KOPT-K1 (cell line): ENCODE measurements around the gene ARHGEF2.
"Not testable (repeated sequence)": the region's sequence is repeated elsewhere in the genome, so short reads cannot be mapped to it uniquely, and the experiment has no call there.

ENCODE experiments used
- H3K27ac ChIP-seq: fragments of 200-600 bp; sonication (generic); 2 replicates; pipeline ENCODE4 v1.5.1; 2016; ENCODE audit warnings: antibody characterized with exemption, mild to moderate bottlenecking, low read depth, low read length; ENCODE audit not compliant: poor library complexity, severe bottlenecking
- H3K36me3 ChIP-seq: fragments of 200-600 bp; sonication (generic); 2 replicates; pipeline ENCODE4 v1.5.1; 2017; ENCODE audit warnings: antibody characterized with exemption, mild to moderate bottlenecking, low read length, moderate library complexity; ENCODE audit not compliant: insufficient read depth
- H3K9me3 ChIP-seq: fragments of 200-600 bp; sonication (generic); 2 replicates; pipeline ENCODE4 v1.5.1; 2017; ENCODE audit warnings: antibody characterized with exemption, low read length, mild to moderate bottlenecking; ENCODE audit not compliant: insufficient read depth, poor library complexity, severe bottlenecking

The ARHGEF2 gene

DNA sequence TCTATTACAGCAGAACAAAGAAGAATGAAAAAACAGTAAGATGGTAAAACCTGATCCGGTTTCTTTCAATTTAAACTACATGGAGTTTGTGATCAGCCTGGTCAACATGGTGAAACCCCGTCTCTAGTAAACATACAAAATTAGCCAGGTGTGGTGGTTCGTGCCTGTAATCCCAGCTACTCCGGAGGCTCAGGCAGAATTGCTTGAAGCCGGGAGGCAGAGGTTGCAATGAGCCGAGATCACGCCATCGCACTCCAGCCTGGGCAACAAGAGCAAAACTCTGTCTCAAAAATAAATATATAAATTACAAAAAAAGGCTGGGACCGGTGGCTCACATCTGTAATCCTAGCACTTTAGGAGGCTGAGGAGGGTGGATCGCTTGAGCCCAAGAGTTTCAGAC is 47.6 kb downstream of the ARHGEF2 start:
- H3K9me3 ChIP-seq, H3K27ac ChIP-seq: not testable (repeated sequence)
- H3K36me3 ChIP-seq = peaks cover 78% of the 10 kb centered on the region

DNA sequence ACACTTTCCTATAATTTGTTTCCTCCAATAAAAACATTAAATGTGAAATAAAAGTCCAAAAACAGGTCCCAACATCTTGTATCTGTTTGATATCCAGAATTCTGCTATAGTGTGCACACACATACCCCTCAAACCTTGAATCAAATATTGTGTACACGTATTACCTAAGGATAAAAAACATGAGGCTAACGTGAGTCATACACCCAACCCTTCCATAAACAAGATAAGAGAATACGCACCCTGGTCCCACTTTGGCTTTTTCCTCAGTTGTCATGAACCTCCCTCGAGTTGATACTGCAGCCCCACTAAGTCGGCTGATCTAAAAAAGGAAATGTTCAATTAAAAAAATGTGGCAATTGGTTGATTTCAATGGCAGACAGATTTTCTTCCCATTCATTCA is 49.3 kb downstream of the ARHGEF2 start:
- Histone ChIP-seq H3K9me3 (no peaks in the 10 kb centered on the region), H3K36me3 (peaks cover 95% of the 10 kb centered on the region), H3K27ac (no peak overlapping the region)

DNA sequence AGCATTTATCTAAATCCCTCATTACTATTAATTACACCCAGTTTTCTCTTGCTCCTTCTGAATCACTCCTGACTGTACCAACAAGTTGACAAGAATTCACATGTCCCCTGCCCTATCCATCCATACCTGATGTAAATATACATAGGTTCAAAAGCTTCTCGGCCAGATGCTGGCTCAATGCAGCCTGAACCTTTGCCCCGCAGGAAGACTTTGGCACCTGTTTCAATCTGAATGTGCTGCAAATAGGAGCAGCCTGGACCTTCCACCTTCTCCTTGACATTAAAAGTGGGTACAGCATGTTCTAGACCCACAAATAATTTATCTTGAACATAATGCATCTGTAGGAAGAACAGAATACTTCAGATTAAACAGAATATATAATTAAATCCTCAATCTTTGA is 52.8 kb downstream of the ARHGEF2 start:
- Histone ChIP-seq H3K9me3 (no peaks in the 10 kb centered on the region), H3K36me3 (peaks cover 99% of the 10 kb centered on the region), H3K27ac (no peak overlapping the region)

DNA sequence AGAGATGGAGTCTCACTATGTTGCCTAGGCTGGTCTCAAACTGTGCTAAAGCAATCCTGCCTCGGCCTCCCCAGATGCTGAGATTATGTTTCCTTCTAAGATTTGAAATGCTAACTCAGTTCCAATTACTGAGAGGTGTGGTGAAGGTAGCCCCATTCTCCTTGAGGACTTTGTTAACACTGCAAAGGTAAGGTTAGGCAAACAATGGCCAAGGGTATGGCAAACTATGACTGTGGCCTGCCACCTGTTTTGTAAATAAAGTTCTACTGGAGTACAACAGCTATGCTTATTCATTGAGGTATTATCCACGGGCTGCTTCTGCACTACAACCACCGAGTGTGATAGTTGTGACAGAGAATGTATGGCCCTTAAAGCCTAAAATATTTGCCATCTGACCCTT is 57.6 kb downstream of the ARHGEF2 start:
- Histone ChIP-seq H3K36me3 (peaks cover 100% of the 10 kb centered on the region), H3K27ac (no peak overlapping the region), H3K9me3 (no peaks in the 10 kb centered on the region)

DNA sequence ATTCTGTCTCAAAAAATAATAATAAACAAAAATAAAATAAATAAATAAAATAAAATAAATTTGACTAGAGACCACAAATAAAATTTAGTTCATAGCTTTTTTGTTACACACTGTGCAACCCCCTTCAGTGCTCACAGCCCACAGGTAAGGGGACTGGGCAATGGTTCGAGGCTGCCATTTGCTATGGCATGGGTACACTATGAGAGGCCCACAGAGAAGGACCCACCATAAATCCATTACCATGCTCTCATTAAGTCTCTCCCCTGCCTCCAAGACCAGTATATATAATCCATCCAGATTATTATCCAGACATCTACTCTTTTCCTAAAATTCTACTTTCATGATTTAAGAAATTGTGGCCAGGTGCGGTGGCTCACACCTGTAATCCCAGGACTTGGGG is 58.5 kb downstream of the ARHGEF2 start:
- no peaks in the 10 kb centered on the region for H3K9me3 ChIP-seq
- peaks cover 100% of the 10 kb centered on the region for H3K36me3 ChIP-seq
- H3K27ac ChIP-seq = no peak overlapping the region

DNA sequence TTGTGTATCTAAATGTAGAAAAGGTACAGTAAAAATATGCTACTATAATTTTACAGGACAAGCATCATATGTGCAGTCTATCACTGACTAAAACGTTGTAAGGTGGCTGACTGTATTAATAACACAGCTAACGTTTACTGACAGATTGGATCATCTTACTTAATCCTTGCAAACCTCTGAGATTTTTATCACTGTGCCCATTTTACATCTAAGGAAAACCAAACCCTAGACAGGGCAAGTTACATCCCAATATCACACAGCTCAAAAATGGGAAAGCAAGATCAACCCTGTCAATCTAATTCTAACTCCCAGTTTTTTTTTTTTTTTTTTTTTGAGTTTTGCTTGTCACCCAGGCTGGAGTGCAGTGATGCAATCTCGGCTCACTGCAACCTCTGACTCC is 59.7 kb downstream of the ARHGEF2 start:
- peaks cover 100% of the 10 kb centered on the region for H3K36me3 ChIP-seq
- no peak overlapping the region for H3K27ac ChIP-seq
- no peaks in the 10 kb centered on the region for H3K9me3 ChIP-seq

DNA sequence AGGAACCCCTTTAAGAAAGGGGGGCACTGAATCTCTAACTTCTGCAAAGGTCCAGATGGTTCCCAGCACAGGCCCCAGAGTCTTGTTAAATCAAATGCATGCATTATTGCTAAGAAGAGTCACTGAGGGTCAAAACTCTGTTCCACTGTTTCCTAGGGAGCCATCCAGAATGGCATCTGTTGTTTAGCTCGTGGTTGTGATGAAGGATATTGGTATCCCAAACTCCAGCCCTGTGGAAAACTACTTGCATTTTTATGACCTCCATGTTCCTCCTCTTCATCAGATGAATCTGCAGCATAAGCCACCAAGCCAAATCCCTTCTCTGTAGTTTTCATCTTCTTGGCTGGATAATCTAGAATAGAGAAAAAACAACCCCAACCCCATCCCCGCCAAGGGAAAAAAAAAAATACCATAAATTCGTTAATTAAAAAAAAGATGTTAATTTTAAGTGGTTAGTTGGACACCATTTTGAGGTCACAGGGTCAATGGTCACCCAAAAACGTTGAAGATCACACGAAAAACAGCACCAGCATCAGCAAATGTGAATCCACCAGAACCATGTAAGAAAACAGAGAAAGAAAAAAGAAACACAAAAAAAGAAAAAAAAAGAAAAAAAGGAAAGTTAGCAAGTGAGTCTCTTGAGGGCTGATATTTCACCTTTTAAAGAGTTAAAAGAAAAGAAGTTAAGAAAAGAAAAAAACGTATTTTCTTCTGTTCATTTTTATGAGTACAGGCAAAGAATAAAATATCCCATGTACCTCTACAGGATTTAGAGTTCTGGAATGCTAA is 64.2 kb downstream of the ARHGEF2 start:
- Histone ChIP-seq H3K36me3 (peaks cover 81% of the 10 kb centered on the region), H3K27ac (no peak overlapping the region), H3K9me3 (no peaks in the 10 kb centered on the region)

DNA sequence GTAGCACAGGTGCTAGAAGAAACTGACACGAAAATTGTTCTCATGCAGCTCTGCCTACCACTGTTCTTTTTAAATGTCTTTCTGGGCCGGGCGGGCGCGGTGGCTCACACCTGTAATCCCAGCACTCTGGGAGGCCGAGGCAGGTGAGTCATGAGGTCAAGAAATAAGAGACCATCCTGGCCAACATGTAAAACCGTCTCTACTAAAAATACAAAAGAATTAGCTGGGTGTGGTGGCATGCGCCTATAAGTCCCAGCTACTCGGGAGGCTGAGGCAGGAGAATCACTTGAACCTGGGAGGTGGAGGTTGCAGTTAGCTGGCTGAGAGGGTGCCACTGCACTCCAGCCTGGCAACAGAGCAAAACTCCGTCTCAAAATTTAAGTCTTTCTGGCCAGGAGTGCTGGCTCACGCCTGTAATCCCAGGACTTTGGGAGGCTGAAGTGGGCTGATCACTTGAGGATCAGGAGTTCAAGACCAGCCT is 66.3 kb downstream of the ARHGEF2 start:
- Histone ChIP-seq H3K36me3 (peaks cover 81% of the 10 kb centered on the region), H3K27ac (no peak overlapping the region)

DNA sequence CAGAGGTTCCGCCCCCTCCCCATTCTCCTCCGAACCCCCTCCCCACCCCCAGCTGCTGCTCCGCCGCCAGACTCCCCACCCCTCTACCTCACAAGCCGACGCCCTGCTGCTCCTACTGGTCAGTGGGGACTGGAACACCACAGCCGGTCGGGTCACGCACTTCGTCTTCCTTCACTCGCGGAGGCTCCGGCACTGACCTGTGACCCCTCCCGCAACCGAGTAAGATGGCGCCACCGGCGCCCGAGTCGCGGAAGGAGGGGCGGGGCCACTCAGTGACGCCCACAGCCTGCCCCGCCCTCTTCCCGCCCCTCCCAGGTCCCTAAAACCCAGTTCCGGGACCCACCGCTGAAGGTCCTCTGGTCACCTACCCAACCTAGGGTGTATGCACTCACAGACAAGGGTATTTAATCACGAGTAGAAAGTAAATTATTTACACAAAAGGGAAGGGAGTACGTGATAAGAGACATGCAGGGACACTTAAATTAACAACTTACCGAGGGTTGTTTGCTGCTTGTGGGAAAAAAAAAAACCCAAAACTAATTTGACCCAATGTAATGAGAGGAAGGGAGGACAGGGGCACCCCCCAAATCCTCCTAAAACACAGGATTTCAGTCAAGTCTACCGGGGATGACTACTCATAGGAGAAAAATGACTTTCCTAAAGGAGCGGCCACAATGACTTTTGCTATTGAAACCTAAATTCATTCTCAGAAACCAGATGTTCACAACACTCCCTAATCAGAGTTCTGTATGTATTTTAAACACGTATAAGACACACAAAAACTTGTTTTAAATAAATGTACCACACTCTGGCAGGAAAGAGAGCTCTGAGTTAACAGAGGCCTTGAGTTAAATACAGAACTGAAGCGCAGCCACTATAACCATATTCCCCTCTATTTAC is 66.9 kb downstream of the ARHGEF2 start, which contains the start of gene RIT1:
TSS of gene RIT1 (minus strand) at position 194 of the 900 bp plus-strand sequence. CDS start 588 bp downstream, outside the sequence.
- Histone ChIP-seq H3K36me3 (peaks cover 81% of the 10 kb centered on the region), H3K27ac (peak within 1 kb of the TSS; percentile 55)

More for the DNA sequence above, 66.3 kb downstream of the ARHGEF2 start:
- no peaks in the 10 kb centered on the region for H3K9me3 ChIP-seq

DNA sequence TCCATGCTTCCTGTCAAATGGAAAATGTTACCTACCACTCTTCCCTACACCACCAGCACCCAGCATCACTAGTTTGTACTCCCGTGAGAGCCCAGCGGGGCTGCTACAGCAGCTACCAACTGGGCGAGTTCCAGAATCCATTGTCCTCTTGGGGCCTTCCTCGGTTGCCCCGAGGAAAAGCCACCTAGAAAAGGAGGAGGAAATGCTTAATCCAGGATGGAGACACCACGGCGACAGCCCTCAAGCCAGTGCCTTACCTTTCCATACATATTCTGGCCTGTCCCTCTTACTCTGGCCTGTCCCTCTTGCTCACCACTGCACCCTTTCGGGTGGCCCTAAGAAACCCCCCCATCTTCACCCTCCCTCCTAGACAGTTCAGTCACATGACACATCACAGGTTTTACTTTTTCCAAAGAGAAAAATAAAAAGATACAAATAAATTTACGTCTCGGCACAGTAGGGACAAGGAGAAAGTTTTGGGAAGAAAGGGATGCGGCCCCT is 67.7 kb downstream of the ARHGEF2 start:
- Histone ChIP-seq H3K9me3 (no peaks in the 10 kb centered on the region), H3K27ac (peak overlapping the region; percentile 55), H3K36me3 (peaks cover 81% of the 10 kb centered on the region)

More for the DNA sequence above, 66.9 kb downstream of the ARHGEF2 start, which contains the start of gene RIT1:
- no peaks in the 10 kb centered on the region for H3K9me3 ChIP-seq

DNA sequence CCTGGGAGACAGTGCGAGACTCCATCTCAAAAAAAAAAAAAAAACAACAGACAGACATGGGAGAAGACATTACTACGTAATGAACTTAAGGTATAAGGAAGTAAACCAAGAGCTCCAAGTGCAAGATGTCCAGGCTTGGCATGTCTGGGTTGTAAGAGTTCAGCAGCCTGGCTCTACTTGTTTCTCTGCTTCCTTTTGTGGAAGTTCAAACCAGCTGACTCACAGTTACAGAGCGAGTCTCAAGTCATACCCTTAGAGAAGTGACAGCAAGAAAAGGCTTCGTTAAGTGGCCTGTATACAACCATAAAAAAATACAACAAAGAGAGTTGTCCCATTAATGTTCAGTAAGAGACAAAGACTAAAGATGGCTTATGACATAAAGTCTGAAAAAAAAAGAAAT is 68.5 kb downstream of the ARHGEF2 start:
- Histone ChIP-seq H3K9me3 (no peaks in the 10 kb centered on the region), H3K36me3 (peaks cover 81% of the 10 kb centered on the region), H3K27ac (no peak overlapping the region)

DNA sequence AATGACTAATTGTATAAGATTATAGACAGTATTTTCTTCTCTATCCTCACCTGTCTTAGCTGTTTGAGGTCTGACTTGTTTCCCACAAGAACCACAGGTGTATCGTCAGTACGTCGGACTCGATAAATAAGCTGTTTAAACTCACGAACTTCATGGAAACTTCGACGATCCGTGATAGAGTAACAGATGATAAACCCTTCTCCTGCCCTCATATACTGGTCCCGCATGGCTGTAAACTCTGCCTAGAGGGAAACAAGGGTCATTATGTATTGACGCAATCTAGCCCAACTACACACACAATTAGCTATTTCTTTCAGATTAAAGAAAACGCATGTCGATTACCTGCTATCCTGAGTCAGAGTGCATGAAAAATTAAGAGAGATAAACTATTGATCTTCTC is 74.1 kb downstream of the ARHGEF2 start:
- Histone ChIP-seq H3K9me3 (no peaks in the 10 kb centered on the region), H3K36me3 (peaks cover 94% of the 10 kb centered on the region)

DNA sequence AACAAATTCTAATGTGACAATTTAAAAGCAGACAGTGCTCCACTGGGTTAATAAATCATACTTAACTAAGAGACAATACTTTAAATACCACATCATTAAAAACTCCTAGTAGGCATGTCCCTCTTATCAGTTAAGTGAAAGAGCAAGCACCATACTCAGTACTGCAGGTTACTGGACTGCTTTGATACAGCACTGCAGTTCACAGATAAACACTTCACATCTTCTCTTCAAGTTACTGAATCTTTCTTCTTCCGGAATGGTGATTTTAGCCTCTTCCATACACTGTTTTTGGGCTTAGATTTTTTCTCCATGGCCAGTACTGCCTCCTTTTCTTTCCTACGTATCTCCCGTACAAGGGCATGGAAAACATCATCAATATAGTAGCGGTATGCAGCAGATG is 78.2 kb downstream of the ARHGEF2 start:
- no peak overlapping the region for H3K27ac ChIP-seq
- H3K9me3 ChIP-seq = no peaks in the 10 kb centered on the region
- peaks cover 79% of the 10 kb centered on the region for H3K36me3 ChIP-seq

More for the DNA sequence above, 74.1 kb downstream of the ARHGEF2 start:
- no peak overlapping the region for H3K27ac ChIP-seq

DNA sequence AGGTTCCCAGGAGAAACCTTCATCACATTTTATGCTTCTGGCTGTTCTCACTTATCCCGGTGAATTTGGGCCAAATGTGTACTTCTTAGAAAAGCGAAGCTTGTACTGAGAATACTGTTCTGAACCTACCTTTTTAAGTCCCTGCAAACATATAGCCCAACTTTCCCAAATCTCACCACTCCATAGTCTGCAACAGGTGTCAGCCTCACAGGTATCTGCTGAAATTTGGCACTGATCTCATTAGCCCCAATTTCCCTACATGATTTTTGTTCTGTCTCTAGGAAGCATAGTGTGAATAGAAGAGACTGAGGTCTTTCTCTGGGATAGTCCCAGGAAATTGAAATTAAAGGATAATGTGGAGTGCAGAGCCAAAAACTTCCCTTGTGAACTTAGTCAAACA is 78.7 kb downstream of the ARHGEF2 start:
- Histone ChIP-seq H3K36me3 (peaks cover 74% of the 10 kb centered on the region), H3K27ac (no peak overlapping the region), H3K9me3 (no peaks in the 10 kb centered on the region)

DNA sequence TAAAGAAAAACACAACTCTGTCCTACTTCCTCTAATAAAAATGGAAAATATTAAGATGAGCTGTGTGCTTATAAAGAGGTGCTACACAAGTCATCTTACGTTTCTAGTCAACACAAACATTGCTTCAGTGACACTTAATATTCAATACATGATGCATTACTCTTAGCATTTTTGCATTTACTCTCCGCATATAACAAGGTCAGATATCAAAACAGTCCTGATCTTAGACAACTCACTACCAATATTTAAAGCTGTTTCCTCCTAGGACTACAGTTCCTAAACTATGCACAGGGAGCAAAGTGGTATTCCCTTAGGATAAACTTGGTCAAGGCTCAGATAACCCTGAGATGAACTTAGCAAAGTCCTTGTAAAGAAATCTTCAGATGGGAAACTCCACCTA is 79.5 kb downstream of the ARHGEF2 start:
- Histone ChIP-seq H3K27ac (no peak overlapping the region), H3K36me3 (peaks cover 66% of the 10 kb centered on the region), H3K9me3 (no peaks in the 10 kb centered on the region)
